MM.1S (cell line): ENCODE data around the gene EXOSC6.
"Not testable (repeated sequence)": the region's sequence is repeated elsewhere in the genome, so short reads cannot be mapped to it uniquely, and the experiment has no call there.

Experiments
- EZH2 ChIP-seq: fragments of 300-600 bp; sonication (generic); optimal IDR thresholded peaks from 2 replicates; pipeline ENCODE3; 2017; ENCODE audit warnings: low read depth, mild to moderate bottlenecking, antibody characterized with exemption, low read length, mixed read lengths
- EZH2phosphoT487 ChIP-seq: fragments of 300-600 bp; sonication (generic); IDR thresholded peaks from 2 replicates; pipeline ENCODE4 v1.6.1; 2018; ENCODE audit warnings: antibody characterized with exemption, low read length
- TF ChIP-seq, protein P1 (sequence below): fragments of 300-600 bp; sonication (generic); IDR thresholded peaks from 2 replicates; pipeline ENCODE4 v1.5.1; 2016; ENCODE audit warnings: antibody characterized with exemption, low read length, mixed read lengths

DNA sequence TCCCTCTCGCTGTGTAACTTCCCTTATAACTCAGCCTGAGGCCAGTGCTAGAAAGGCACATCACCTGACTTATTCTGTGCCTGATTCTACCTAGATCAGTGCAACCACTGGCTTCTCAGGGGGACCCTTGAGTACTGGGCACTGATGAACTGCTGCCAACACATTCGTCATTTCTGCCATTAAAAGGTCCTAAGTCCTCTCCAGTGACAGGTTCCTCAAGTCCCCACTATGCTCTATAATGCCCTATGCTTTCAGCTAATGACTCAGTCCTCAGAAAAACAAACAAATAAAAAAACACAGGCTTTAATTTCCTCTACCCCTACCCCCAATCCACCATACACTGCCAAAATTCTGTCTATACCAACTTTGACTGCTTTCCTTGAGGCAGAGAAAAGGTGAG, 28.5 kb downstream of the EXOSC6 start:
- TF ChIP-seq, protein P1, sequence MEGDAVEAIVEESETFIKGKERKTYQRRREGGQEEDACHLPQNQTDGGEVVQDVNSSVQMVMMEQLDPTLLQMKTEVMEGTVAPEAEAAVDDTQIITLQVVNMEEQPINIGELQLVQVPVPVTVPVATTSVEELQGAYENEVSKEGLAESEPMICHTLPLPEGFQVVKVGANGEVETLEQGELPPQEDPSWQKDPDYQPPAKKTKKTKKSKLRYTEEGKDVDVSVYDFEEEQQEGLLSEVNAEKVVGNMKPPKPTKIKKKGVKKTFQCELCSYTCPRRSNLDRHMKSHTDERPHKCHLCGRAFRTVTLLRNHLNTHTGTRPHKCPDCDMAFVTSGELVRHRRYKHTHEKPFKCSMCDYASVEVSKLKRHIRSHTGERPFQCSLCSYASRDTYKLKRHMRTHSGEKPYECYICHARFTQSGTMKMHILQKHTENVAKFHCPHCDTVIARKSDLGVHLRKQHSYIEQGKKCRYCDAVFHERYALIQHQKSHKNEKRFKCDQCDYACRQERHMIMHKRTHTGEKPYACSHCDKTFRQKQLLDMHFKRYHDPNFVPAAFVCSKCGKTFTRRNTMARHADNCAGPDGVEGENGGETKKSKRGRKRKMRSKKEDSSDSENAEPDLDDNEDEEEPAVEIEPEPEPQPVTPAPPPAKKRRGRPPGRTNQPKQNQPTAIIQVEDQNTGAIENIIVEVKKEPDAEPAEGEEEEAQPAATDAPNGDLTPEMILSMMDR = not testable (repeated sequence)
- not testable (repeated sequence) for TF ChIP-seq EZH2, EZH2phosphoT487
